DMS114 treated with DMSO at 0.1 percent for 48 hours (cell line): ENCODE data around the gene ABCC11.
"Not testable (repeated sequence)": the region's sequence is repeated elsewhere in the genome, so short reads cannot be mapped to it uniquely, and the experiment has no call there.

Experiments
- DNase-seq: peaks from one replicate; lab custom pipeline; 2025; ENCODE audit not compliant: unreplicated experiment; lab: John Stamatoyannopoulos, UW

ABCC11 gene

DNA sequence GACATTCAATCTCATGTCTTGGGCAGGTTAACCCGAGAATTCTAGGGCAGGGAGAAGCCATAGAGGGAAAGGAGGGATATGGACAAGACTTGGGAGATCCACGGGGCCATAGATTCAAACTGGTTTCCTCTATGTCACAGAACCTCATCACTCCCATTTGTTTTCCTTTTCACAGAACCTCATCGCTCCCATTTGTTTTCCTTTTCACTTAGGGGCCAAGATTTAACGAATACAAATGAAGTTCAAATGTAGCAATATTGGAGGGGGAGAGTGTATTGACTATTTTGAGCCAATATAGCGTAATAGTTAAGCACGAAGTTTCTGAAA, 42.6 kb downstream of the ABCC11 start:
- no peak for DNase-seq

GRCh38 chr16:48203974-48204824, 43.1 kb downstream of the ABCC11 start:
- DNase-seq: no peak

- DNase-seq: no peak
These were observed 45.7 kb downstream of the ABCC11 start for GRCh38 chr16:48201515-48202201.

DNA sequence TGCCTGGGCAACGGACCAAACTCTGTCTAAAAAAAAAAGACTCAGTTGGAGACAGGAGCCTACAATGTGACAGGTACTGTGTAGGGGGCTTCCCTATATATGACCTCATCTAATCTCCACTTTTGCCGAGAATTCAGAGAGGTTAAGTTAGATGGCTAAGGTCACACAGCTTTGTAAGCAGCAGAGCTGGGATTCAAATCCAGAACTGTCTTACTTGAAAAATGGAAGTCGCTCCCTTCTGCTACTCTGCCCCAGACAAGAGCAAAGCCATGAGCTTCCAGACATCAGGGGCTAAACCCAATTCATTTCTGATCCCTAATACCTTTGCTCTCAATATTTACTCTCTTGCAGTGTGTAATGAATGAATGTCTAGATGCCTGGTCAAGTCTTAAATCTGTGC, 50.0 kb downstream of the ABCC11 start:
- DNase-seq: peak; percentile 81

- DNase-seq: no peak
These were observed 52.3 kb downstream of the ABCC11 start for GRCh38 chr16:48194828-48195556.

DNA sequence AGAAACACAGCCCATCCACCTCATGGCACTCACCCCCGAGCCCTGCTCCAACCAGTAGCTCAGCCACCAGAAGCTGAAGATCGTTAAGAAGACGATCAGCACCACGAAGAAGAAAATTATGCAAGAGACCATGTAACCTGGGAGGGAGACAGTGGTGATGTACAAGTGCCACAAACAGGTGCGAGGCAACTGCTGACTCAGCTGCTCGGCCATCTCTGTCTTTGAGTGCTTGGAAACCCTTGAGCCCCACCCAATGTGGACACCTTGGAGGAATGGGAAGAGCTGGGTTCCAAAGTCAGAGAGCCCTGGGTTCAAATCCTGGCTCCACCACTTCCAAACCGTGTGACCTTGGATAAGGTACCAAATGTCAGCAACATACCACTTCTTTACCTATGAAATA, 53.5 kb downstream of the ABCC11 start:
- no peak for DNase-seq

- DNase-seq: no peak
These were observed 58.8 kb downstream of the ABCC11 start for GRCh38 chr16:48188449-48189102.

DNA sequence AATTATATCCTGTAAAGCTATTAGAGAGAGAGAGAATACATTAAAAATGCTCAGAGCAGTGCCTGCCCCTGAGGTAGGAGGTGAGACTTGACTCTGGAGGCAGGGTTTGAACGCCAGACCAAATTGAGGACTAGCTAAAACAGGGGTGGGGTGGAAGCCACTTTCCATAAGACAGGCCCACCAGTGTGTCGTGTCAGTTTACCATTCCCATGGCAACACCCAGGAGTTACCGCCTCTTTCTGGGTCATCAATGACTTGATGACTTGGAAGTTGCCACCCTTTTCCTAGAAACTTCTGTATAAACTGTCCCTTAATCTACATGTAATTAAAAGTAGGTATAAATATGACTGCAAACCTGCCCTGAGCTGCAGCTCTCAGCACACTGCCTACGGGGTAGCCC, 59.6 kb downstream of the ABCC11 start:
- no peak for DNase-seq

- no peak for DNase-seq
These were observed 62.7 kb downstream of the ABCC11 start for GRCh38 chr16:48184681-48185080.

- no peak for DNase-seq
These were observed 64.3 kb downstream of the ABCC11 start for GRCh38 chr16:48182979-48183537.

DNA sequence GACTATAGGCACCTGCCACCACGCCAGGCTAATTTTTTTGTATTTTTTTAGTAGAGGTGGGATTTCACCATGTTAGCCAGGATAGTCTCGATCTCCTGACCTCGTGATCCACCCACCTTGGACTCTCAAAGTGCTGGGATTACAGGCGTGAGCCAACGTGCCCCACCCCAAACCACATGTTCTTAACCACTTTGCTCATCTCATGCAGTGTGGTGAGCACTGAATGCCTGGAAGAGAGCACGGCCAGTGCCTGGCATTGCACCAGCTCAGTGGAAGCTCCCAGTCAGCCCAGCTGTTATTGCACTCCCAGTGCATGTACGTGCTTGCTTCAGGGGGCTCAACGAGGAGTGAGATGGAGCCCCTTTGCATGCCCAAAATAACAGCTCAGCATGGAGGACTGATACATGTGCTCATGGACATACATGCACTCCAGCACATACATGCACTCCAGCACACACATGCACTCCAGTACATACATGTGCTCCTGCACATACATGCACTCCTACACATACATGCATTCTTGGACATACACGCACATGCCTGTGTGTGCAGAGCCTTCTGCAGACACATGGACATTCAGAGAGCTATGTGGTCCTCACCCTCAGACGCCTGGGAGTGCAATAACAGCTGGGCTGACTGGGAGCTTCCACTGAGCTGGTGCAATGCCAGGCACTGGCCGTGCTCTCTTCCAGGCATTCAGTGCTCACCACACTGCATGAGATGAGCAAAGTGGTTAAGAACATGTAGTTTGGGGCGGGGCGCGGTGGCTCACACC, 65.4 kb downstream of the ABCC11 start:
- not testable (repeated sequence) for DNase-seq

DNA sequence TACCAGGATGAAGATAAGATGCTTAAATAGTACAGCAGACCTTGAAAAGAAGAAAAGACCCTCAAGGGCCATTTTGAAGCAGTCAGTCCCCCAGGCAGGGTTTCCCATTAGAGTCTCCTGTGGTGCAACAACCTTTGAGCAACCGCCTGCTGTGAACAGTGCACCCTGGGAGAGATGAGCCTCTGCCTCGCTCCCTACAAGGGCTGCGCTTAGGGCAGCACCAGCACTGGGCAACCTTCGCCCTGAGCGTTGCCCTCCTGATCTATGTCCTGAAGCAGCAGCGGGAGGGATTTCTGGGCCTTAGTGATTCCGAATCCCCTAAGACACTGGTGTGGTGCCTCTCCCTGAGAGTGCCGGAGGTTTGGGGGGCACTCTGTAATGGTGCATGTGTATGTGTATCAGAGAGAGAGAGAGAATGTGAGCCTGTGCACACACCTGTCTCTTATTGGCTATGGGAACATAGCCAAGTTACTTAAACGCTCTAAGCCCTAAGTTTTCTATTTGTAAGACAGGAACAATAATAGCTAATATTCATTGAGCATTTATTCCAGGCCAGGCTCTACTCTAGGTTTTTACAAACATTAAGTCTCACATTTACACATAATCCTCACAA, 66.4 kb downstream of the ABCC11 start:
- no peak for DNase-seq

DNA sequence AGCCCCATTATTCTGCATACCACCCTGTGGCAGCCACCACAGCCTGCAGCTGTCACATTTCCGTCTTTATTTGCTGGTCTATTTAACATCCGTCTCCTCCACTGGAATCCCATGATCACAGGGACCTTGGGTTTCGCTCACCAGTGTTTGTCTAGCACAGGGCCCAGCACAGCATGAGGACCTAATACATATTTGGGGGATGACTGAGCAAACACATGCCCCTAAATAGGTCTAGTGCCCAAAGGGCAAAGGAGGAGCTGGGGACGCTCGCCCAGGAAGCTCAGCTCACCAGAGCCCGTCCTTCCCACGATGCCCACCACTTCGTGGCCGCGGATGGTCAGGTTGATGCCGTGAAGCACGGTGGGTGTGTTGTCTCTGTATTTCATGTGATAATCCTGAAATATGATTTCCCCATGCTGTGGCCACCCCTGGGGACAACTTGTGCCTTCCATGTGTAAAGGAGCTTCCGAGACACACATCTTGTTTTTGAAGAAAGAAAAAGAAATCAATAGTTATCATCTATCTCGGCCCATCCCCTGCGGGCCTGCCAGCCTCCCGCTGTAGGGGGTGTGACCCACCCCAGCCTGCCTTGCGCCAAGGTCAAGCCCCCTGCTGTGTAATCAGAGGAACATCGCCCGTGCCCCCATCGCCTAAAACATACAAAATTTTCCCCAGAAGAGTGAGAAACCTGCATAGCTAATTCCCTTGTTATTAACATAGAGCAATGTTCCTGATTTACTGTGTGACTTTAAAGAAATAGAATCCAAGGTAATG, 70.5 kb downstream of the ABCC11 start:
- no peak for DNase-seq

- no peak for DNase-seq
These were observed 73.5 kb downstream of the ABCC11 start for GRCh38 chr16:48173889-48174288.

DNA sequence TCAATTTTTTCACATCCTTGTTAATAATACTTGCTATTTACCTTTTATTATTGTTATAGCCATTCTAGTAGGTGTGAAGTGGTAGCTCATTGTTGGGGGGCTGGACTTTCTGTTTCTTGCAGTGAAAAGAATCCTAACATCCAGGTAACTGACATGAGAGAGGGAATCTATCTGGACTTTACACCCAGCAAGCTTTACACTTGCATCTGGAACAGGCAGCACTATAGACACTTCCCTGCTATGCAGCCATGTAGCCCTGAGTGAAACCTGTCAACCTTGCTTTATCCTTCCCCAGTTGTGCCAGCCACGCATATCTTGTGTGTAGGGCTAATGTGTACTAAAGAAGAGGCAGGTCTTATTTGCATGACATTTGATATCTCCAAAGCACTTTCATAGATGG, 74.7 kb downstream of the ABCC11 start:
- DNase-seq: no peak

DNA sequence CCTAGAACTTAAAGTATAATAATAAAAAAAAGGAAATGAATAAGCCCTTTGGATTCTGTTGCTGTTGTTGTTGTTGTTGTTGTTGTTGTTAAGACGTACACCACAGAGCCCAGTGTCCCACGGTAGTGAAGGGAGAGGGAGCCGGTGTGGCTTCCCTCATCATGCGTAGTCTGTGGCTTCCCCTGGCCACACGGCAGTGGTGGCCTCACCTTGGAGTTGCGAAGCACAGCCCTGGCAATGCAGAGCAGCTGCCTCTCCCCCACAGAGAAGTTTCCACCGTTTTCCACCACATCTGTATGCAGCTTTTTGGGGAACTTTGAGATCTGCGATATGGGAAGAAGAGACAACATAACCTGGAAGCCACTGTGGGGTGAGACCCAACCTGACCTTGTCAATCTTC, 77.4 kb downstream of the ABCC11 start:
- no peak for DNase-seq

GRCh38 chr16:48168075-48168474, 79.3 kb downstream of the ABCC11 start:
- DNase-seq: no peak

- DNase-seq: not testable (repeated sequence)
These were observed 80.7 kb downstream of the ABCC11 start for GRCh38 chr16:48166617-48167016.

DNA sequence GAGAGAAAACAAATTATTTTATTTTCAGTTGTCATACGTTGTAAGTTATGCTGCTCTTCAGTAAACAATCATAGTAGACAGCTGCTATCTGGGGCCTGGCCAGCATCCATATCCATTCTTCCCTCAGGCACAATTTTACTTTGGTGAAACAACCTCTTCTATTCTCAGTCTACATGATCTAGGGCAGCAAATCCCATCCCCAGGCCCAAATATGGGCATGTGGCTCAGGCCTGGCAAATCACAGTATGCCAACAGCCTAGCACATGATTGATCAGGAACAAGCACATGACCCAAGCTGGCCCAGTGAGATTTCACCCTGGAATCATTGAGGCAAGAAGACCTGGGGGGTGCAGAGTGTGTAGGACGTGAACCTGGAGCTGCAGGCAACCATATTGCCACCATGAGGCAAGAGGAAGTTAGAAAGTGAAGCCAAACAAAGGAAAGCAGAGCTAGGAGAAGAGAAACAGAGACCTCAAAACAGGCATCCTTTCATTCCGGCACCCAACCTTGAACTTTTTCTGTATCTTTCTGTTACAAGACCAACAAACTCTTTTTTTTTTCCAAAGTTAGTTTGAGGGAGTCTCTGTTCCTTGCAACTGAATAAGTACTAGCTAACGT, 81.3 kb downstream of the ABCC11 start:
- DNase-seq: no peak
